Stimulated activated CD4-positive, alpha-beta T cell treated with anti-CD3 and anti-CD28 coated beads, TNF-alpha, amount 100 ng/mL, for 1 hour (primary cell): ENCODE measurements around the gene RALGDS.

ENCODE experiments used
- DNase-seq, 3 donors: peaks; one replicate each; pipeline ENCODE4 v3.0.0-alpha.2; 2020; ENCODE audit warnings: low read depth in 3 of 3, low spot score in 1 of 3

Gene RALGDS

GRCh38 chr9:133151601-133152525, 30.8 kb upstream of the RALGDS start:
- no peak for DNase-seq

DNA sequence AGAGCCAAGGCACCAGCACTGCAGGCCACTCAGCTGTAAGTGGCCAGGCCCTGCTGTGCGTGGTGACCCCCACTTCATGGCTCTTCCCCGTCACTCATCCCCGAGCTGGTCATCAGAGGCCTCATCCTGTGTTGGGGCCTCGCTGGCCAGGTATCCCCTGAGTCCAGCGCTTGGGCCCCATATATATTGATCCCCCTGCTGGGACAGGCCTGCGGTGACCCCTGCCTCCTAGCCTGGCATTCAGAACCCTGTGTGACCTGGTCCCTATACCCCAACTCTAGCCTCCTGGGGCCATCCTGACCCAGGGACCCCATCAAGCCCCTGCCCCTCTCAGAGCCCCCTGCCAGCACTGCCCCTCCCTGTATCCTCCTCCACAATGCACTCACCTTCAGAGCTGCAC, 30.0 kb upstream of the RALGDS start:
- no peak for DNase-seq

- DNase-seq, result peak in 2 of 3 donors; percentile 59 to 71
Observed at GRCh38 chr9:133149130-133150015, 28.3 kb upstream of the RALGDS start.

GRCh38 chr9:133148199-133149129, 27.4 kb upstream of the RALGDS start:
- DNase-seq, result no peak

DNA sequence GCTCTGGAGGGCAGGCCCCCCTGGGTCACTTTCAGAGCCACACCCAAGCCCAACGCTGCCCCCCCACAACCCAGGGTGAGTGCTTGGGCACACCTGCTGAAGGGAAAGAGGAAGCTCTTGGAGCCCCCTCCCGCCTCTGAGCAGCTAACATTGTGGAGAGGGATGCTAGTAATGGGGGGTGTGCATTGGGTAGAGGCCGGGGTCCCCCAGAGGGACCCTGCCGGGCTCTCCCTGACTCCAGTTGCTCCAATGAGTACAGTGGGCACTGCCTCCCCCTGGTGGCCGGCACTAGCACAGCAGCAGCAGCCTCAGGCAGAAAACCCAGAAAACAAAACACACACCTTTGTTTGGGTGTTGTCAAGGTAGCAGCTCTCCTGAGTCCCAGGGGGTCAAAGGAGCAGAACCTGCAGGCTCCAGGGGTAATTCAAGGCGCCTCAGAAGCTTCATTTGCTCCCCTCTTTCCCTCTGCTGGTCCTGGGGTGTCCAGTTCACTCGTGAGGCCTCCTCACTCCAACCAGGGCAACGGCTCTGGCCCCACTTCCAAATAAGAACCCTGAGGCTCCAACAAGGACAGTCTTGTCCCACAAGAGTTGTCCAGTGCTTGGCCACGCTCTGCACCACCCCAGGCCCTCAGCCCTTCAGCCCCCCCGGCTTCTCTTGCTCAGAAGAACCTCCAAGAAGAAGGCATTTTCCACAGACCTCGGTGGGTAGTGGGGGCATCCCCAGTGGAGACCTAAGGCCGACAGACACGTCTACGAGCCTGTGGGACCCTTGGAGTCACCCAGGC, 26.6 kb upstream of the RALGDS start:
- DNase-seq, result peak; percentile 66 to 81 (median 71)

GRCh38 chr9:133146746-133147411, 25.8 kb upstream of the RALGDS start:
- DNase-seq, result no peak

DNA sequence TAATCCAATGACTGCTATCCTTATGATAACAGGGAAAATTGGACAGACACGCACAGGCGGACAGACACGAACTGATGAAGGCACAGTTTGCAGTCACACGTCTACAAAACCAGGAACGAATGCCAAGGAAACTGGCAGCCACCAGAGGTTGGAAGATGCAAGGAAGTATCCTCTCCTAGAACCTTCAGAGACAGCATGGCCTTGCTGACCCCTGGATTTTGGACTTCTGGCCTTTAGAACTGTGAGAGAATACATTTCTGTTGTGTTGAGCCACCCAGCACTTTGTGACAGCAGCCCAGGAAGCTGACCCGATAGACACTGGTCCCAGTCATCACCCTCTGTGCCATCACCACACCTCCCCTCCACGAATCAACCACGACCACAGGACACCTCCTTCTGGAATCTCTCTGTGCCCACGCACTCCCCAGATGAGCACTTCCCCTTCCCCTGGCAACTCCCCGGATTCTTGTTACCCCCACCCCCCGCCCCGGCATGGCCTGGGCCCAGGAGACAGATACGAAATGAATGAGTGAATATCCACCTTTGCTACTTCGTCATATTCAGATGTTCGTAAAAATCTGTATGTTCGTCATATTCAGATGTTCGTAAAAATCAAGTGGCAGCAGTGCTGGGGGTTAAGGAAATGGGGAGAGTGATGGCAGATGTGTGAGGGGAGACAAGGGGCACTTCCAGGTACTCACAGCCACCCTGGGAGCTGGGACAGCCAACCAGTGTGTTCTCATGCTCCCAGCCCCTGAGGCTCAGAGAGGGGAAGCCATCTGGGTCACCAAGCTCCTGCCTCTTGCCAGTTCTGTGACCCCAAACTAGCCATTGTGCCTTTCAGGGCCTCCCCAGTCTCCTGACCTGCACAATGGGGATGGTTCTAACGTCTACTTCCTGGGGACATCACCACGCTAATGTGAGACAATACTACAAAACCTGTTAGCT, 24.1 kb upstream of the RALGDS start:
- DNase-seq, result no peak

DNA sequence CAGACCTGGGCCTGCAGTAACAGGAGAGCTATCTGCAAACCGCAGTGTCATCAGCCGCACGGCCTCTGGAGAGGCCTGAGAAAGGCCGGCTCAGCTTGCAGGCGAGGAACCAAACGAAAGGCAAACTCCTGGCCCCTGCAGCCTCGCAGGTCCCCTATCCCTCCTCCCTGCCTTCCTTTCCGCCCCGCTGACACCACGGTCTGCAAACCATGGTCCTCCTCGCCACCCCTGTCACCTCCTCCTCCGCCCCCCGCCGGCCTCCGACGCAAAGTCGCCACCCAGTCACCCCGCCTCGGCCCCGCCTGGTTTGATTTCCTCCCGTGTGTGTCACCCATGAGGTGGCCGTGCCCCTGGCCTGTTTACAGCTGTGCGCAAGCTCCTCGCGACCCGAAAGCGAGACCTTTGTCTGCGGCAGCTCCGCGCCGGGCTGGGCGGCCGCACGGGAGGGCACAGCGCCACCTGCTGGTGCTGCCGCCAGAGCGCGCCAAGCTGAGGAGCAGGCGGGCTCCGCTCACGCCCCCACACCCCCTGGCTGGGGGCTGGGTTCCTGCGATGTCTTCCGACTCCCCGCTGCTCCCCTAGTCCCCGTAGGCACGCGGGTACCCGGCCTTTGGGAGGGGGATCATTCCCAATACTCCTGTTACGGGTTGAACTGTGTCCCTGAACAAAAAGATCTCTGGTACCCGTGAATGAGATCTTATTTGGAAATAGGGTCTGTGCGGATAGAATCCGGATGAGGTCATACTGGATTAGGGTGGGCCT, 23.3 kb upstream of the RALGDS start:
- peak; percentile 70 to 91 (median 83) for DNase-seq

DNA sequence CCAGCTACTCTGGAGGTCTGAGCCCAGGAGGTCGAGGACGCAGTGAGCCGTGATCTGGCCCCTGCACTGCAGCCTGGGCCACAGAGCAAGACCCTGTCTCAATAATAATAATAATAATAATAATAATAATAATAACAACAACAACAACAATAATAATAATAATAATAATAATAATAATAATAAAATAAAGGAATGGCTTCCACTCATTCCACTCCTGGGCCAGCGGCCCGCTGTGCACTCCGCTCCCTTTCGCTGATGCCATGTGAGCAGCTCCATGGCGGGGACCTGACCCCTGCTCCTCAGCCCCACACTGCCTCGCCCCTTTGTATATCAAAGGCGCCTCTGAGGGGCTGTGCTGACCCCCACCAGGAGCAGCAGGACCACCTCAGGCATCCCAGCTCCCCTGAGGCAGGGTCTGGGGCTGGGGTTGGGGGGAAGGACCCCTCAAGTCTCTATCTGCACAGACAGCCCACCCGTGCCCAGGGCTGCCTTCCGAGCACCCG, 22.6 kb upstream of the RALGDS start:
- no peak for DNase-seq

DNA sequence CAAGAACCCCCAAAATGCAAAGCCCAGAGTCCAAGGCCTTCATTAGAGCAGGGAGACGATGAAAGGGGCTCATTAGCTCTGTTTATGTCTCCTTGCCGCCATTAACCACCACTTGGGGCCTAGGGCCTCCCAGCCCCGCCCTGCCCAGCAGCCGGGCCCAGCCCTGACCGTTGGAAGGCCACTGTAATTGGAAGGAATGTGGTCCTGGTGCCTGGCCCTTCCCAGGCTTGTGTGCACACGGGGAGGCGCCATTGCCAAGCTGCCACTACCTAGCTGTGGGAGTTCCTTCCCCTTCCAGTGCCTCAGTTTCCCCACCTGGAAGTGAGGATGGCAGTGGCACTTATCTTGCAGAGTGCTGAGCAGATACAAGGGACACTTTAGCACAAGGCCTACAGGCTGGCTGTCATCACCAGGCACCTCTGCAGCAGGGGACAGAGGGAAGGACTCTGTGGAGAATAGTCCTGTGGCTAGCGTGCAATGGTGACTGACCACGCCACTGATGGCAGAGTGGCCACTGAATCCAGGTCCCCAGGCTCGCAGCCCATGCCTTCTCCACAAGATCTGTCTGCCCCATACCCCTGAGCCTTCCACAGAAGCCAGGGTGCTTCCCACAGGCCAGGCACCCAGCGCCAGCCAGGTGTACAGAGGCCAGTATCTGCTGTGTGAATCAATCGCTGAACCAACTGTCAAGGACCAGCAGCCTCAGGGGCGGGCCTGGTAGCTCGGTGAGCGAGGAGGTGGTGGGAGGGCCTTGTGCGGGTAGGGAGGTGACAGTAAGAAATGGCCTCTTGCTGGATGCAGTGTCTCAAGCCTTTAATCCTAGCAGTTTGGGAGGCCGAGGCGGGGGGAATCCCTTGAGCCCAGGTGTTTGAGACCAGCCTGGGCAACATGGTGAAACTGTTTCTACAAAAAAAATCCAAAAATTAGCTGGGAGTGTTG, 21.9 kb upstream of the RALGDS start:
- DNase-seq, result no peak

DNA sequence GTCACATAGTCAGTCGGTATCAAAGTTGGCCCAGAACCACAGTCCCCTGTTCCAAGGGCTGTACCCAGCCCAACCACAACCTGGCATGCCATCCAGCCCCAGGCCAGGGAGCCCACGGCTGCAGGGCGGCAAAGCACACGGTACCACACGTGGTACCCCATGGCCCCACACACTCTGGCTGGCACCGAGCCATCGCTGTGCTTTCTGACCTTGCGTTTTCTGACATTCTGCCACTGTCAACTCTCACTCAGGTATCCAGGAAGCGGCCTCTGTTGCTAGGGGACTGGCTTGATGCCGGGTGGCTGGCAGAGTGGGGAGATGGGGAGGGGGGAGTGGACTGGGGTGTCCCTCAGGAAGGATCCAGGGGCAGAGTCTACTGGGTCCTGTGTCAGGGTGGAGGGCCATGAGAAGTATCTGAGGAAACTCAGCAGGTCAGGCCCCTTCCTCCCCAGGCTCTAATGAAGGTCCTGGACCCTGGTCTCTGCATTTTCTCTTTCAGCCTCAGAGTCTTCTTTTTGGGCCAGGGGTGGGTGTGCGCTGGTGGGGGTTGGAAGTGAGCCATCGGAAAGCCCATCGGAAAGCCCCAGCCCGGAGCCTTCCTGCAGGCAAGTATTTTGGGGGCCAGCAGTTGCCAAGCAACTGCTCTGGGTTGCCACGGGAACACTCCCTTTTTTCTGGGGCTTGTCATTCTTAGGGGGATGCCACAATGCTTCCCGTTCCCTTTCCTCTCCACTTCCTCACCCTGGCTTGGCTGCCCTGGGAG, 21.0 kb upstream of the RALGDS start:
- peak in 2 of 3 donors; percentile 41 to 67 for DNase-seq

GRCh38 chr9:133140606-133141005, 19.6 kb upstream of the RALGDS start:
- DNase-seq, result no peak

DNA sequence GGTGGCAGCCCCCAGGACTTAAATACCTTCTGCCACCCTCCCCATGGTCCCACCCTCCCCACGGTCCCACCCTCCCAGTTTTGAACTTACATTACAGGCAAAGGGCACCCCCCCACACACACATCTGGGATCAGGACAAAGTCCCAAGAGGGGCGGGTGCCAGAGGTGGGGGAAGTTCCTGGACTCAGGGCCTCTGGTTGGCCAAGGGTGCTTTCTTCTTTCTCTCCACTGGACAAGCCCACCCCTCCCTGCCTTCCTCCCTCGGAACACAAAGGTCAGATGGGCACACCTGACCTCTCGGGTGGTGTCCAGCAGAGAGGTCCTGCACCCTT, 19.1 kb upstream of the RALGDS start:
- DNase-seq, result no peak

DNA sequence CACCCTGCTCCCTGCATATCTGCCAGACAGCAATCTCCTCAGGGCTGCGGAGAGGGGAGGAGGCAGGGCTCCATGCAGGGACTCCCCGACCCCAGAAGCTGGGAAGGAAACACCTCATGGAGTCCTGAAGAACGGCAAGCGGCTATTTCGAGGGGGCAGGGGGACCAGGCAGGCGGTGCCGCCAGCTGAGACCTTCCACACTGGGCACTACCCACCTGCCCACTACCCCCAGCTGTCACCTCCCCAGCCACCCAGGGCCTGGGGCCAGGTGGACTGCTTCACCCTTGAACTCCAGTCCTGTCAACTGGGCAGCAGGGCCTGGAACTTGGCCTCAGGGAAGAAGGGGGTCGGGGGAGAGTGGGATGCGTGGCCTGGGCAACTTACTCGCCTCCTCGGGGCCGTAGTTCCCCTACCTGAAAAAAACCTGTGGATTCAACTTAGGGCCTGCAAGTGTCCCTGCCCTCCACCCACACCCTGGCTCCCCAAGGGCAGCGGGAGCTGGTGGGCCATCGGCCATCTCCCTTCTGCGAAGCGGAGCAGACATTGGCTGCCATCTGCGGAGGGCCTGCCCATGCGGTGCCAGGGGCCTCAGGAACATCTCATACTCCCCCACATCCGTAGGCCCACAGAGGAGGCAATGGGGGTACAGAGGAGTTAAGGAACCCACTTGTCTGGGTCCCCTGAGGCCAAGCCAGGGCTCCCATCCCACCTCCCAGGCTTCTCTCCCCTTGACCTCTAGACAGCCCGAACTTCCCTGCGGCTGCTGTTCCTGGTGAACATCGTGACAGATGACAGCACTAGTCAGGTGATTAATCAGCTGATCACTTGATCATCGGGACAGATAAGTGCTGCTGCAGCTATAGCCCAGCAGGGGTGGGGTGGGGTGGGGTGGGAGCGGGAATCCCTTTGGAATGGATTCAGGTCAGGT, 18.5 kb upstream of the RALGDS start:
- no peak for DNase-seq
